K562 (cell line): ENCODE results near the gene FARSA.

Experiments used
- CCAR2 ChIP-seq: fragments of 200-400 bp; formaldehyde crosslinking; IDR thresholded peaks from 2 replicates; pipeline ENCODE4 v1.6.1; 2017; ENCODE audit warnings: mild to moderate bottlenecking, low read depth, low read length
- CREB5 ChIP-seq: fragments of 250-450 bp; sonication (Bioruptor Pico); IDR thresholded peaks from 2 replicates; pipeline ENCODE4 v1.5.0; 2020; ENCODE audit warnings: mild to moderate bottlenecking
- CTBP1 ChIP-seq: fragments of 450-650 bp; IDR thresholded peaks from 2 replicates; pipeline ENCODE4 v1.6.1; 2016; ENCODE audit warnings: borderline replicate concordance
- MTF1 ChIP-seq: fragments of 250-450 bp; sonication (Bioruptor Pico); IDR thresholded peaks from 2 replicates; pipeline ENCODE4 v1.9.0; 2021; ENCODE audit warnings: moderate library complexity, mild to moderate bottlenecking, inconsistent platforms, borderline replicate concordance
- NR2C1 ChIP-seq, 2 experiments: fragments of 450-650 bp; IDR thresholded peaks; 2 replicates each; pipeline ENCODE4 v1.6.1; 2017; ENCODE audit warnings: mild to moderate bottlenecking in 2 of 2, antibody characterized with exemption in 1 of 2, inconsistent platforms in 1 of 2, missing compliant biosample characterization in 1 of 2, missing genetic modification characterization in 1 of 2
- POLR2A ChIP-seq: fragments of 450-650 bp; conservative IDR thresholded peaks from 2 replicates; pipeline ENCODE4 v1.6.1; 2016
- STAG1 ChIP-seq: sonication (generic); formaldehyde crosslinking; IDR thresholded peaks from 2 replicates; pipeline ENCODE4 v1.5.0; 2020; ENCODE audit warnings: missing genetic modification reagents, borderline replicate concordance
- TF ChIP-seq, protein P1 (sequence below), 3 experiments: fragments of 200-800 bp in 1 of 3; fragments of 250-450 bp in 1 of 3; fragments of 450-650 bp in 1 of 3; sonication (Bioruptor Pico) in 1 of 3; sonication (Bioruptor generic) in 1 of 3; formaldehyde crosslinking in 1 of 3; IDR thresholded peaks; 2 replicates each; pipeline versions ENCODE4 v1.6.1 to v1.8.0; 2016 to 2022; ENCODE audit warnings: mild to moderate bottlenecking in 2 of 3, missing genetic modification characterization in 2 of 3, missing compliant biosample characterization in 1 of 3, moderate library complexity in 1 of 3
- TF ChIP-seq, protein P2 (sequence below): fragments of 250-450 bp; sonication (Bioruptor Pico); IDR thresholded peaks from 2 replicates; pipeline ENCODE4 v1.8.0; 2021; ENCODE audit warnings: moderate library complexity, mild to moderate bottlenecking, inconsistent platforms

GRCh38 chr19:12924621-12925310 is 8.7 kb downstream of the FARSA start:
- no peak for TF ChIP-seq CCAR2
- no peak for TF ChIP-seq CREB5 (CRISPR knock-in tag)
- TF ChIP-seq, protein P1, sequence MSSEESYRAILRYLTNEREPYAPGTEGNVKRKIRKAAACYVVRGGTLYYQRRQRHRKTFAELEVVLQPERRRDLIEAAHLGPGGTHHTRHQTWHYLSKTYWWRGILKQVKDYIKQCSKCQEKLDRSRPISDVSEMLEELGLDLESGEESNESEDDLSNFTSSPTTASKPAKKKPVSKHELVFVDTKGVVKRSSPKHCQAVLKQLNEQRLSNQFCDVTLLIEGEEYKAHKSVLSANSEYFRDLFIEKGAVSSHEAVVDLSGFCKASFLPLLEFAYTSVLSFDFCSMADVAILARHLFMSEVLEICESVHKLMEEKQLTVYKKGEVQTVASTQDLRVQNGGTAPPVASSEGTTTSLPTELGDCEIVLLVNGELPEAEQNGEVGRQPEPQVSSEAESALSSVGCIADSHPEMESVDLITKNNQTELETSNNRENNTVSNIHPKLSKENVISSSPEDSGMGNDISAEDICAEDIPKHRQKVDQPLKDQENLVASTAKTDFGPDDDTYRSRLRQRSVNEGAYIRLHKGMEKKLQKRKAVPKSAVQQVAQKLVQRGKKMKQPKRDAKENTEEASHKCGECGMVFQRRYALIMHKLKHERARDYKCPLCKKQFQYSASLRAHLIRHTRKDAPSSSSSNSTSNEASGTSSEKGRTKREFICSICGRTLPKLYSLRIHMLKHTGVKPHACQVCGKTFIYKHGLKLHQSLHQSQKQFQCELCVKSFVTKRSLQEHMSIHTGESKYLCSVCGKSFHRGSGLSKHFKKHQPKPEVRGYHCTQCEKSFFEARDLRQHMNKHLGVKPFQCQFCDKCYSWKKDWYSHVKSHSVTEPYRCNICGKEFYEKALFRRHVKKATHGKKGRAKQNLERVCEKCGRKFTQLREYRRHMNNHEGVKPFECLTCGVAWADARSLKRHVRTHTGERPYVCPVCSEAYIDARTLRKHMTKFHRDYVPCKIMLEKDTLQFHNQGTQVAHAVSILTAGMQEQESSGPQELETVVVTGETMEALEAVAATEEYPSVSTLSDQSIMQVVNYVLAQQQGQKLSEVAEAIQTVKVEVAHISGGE (CRISPR knock-in tag; IDR thresholded peaks at IDR 0.05): no peak
- TF ChIP-seq NR2C1 (IDR thresholded peaks at IDR 0.05): no peak
- no peak for TF ChIP-seq NR2C1 (tag; IDR thresholded peaks at IDR 0.05)
- TF ChIP-seq POLR2A: no peak
- TF ChIP-seq, protein P2, sequence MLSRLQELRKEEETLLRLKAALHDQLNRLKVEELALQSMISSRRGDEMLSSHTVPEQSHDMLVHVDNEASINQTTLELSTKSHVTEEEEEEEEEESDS (CRISPR knock-in tag): no peak
- no peak for TF ChIP-seq MTF1 (CRISPR knock-in tag)
- no peak for TF ChIP-seq CTBP1
- TF ChIP-seq STAG1 (CRISPR knock-in tag): no peak
